Right atrium auricular region (tissue), 2 donors: ENCODE measurements around the gene SPDYE5. TPM values are rescaled to one million over a fixed set of nuclear protein-coding genes. Genes with fewer than 3 reads are reported as not detected.
A peak's percentile ranks its signal among the peaks of the same experiment; 100 is the strongest.

Experiments
- DNase-seq: peaks from one replicate; pipeline ENCODE4 v3.0.0-alpha.2; 2019; ENCODE audit warnings: low spot score
- H3K27ac ChIP-seq, 2 donors: fragments of 200-600 bp; sonication (generic); 1 replicate in 1 of 2; 2 replicates in 1 of 2; pipeline ENCODE4 v1.5.1; 2016 to 2019
- H3K27me3 ChIP-seq, 2 donors: fragments of 200-600 bp; sonication (generic); one replicate each; pipeline versions ENCODE4 v1.5.1 to v1.6.0; 2017 to 2019
- H3K36me3 ChIP-seq: fragments of 200-600 bp; sonication (generic); one replicate; pipeline ENCODE4 v1.5.1; 2016
- H3K4me1 ChIP-seq, 2 donors: fragments of 200-600 bp; sonication (generic); one replicate each; pipeline versions ENCODE4 v1.5.1 to v1.6.0; 2017 to 2019
- H3K4me3 ChIP-seq, 2 donors: fragments of 200-600 bp; sonication (generic); 1 replicate in 1 of 2; 2 replicates in 1 of 2; pipeline ENCODE4 v1.5.1; 2017 to 2019; ENCODE audit warnings: mild to moderate bottlenecking in 1 of 2, moderate library complexity in 1 of 2
- H3K9me3 ChIP-seq, 2 donors: fragments of 200-600 bp; sonication (generic); one replicate each; pipeline ENCODE4 v1.5.1; 2019
- CTCF ChIP-seq, 2 donors: fragments of 200-600 bp; sonication (generic); IDR thresholded peaks; one replicate each; pipeline ENCODE4 v1.5.1; 2019; ENCODE audit warnings: antibody characterized with exemption in 2 of 2
- total RNA-seq, 2 donors: library from RNA; depleted of rRNA; stranded (reverse); fragments of >200 nt; gene quantifications; one replicate each; pipeline ENCODE4 v1.1.0, GENCODE V29; 2016

Gene SPDYE5
- total RNA-seq, 2 donors from 2014 or later, result not detected

- Histone ChIP-seq H3K9me3 (no peaks in the 10 kb centered on the region), H3K27me3 (no peaks in the 10 kb centered on the region), H3K4me3 (no peak overlapping the region), H3K4me1 (peaks cover 0 to 3% of the 10 kb centered on the region in 2 donors), H3K36me3 (peaks cover 45% of the 10 kb centered on the region), H3K27ac (no peak overlapping the region)
- peak; percentile 34 for DNase-seq
- no peak for TF ChIP-seq CTCF (IDR thresholded peaks at IDR 0.05)
Measured at GRCh38 chr7:75536491-75536890, 44.4 kb downstream of the SPDYE5 start.

- no peak for TF ChIP-seq CTCF (IDR thresholded peaks at IDR 0.05)
- Histone ChIP-seq H3K9me3 (no peaks in the 10 kb centered on the region), H3K27me3 (no peaks in the 10 kb centered on the region), H3K36me3 (peaks cover 45% of the 10 kb centered on the region), H3K4me3 (no peak overlapping the region), H3K27ac (no peak overlapping the region), H3K4me1 (no peaks in the 10 kb centered on the region)
- peak; percentile 23 for DNase-seq
Measured at GRCh38 chr7:75536940-75537538, 44.9 kb downstream of the SPDYE5 start.

DNA sequence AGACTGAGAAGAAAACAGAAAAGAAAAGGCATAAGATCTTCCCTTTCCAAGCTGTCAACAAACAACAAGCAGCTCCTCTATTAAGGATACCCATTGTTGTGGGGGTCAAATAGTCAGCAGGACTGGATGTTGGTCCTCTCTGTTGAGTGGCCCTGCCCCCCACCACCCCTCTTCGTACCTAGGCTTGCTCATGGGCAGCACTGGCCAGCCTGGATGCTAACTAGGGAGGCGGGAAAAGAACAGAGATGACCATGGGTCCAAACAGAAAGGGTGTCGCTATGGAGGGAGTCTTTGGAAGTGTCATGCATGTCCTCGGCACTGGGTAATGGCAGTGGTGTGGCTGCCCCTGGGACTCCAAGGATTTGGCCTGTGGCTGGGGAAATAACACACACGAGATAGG, 45.6 kb downstream of the SPDYE5 start:
- Histone ChIP-seq H3K27me3 (no peaks in the 10 kb centered on the region), H3K4me1 (no peaks in the 10 kb centered on the region), H3K36me3 (peaks cover 50% of the 10 kb centered on the region), H3K9me3 (no peaks in the 10 kb centered on the region), H3K4me3 (no peak overlapping the region), H3K27ac (no peak overlapping the region)
- no peak for DNase-seq
- no peak for TF ChIP-seq CTCF (IDR thresholded peaks at IDR 0.05)

- Histone ChIP-seq H3K4me1 (peaks cover 0 to 6% of the 10 kb centered on the region in 2 donors), H3K27me3 (no peaks in the 10 kb centered on the region), H3K36me3 (peaks cover 30% of the 10 kb centered on the region), H3K27ac (peak overlapping the region; percentile 24 to 35), H3K4me3 (no peak overlapping the region), H3K9me3 (no peaks in the 10 kb centered on the region)
- TF ChIP-seq CTCF (IDR thresholded peaks at IDR 0.05), result no peak
- no peak for DNase-seq
Measured at GRCh38 chr7:75546237-75547015, 54.3 kb downstream of the SPDYE5 start.

Other genes starting within 250 kb of the SPDYE5 start
- gene TRIM73, start 96.7 kb upstream of the SPDYE5 start, total RNA-seq, result under 1 TPM; 0.48 to 0.55 TPM
- gene POM121C, start 6.0 kb upstream of the SPDYE5 start, total RNA-seq, result 10 to 100 TPM; 16.8 to 21.9 TPM
- gene HIP1, start 246.6 kb downstream of the SPDYE5 start, total RNA-seq, result 10 to 100 TPM; 12.2 to 13.6 TPM